Activated T-helper 1 cell treated with Interleukin-2 at 50 U/mL for 16 hours (primary cell): ENCODE data around the gene FGF10.

Experiments
- DNase-seq: peaks from one replicate; pipeline ENCODE4 v3.0.0-alpha.2; 2020; ENCODE audit warnings: low read depth

FGF10 gene

DNA sequence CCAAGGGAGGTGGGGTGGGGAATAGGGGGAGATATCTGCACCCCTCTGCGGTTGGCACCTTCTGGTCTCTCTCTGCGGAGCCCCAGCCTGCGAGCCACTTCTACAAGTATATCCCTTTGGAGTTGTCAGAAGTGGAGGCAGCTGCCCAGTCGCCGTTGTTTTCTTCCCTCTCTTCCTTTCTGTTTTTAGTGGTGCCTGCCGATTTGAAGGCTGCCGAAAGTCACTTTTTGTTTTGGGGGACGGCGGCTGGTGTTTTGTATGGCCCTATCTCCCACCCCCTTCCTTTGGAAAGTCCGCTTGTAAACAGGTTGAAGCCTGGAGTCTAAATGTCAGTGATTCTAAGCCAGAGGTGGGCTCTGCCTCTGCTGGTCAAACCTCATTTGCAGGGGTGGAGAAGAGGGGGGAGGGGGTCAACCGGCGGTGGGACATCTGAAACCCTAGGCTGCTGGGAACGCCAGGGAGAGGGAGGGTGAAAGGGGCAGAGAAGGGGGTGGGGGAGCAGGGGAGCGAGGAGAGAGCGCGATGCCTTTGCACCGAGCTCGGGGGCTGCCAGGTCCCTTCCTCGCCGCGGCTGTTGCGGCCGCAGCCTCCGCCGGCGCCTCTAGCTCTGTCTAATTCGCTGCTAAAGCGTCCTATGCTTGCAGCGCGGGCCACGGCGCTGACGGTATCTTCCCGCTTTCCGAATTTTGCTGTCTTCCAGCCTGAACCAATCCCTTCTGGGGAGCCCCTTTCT is at the start of gene FGF10:
FGF10 (minus strand) TSS at position 331 of the 733 bp plus-strand sequence. CDS start 738 bp downstream, outside the sequence.
- DNase-seq, result no peak

GRCh38 chr5:44426944-44427343 is 37.7 kb upstream of the FGF10 start:
- DNase-seq, result no peak

DNA sequence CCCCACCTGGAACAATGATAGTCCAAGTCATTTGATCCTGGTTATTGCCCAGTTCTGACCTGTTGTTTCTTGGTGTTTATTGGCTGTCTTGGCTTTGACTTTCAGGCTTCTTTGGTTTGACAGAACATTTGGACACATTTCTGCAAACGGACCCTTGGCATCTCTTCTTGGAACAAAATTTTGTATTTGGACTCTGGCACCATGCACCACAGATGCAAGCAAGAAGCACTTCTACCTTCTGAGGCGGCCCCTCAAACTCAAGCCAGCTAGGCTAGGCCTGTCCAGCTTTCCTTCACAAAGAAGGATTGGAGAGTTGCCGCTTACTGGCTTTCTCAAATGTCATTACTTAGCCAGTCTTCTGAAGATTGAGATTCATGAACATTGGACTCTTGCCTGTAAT is 23.1 kb upstream of the FGF10 start:
- no peak for DNase-seq

- DNase-seq, result no peak
Measured at GRCh38 chr5:44402084-44402483, 12.9 kb upstream of the FGF10 start.

DNA sequence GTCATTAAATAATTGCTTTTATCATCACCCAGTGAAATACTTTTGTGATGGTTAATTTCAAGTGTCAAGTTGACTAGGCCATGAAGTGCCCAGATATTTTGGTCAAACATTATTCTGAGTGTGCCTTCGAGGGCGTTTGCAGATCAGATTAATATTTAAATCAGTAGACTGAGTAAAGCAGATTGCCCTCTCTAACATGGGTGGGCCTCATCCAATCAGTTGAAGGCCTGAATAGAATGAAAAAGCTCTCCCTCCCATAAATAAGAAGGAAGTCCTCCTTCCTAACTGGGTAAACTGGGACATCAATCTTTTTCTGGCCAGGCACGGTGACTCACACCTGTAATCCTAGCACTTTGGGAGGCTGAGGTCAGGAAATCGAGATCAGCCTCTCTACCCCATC is 12.4 kb upstream of the FGF10 start:
- no peak for DNase-seq

DNA sequence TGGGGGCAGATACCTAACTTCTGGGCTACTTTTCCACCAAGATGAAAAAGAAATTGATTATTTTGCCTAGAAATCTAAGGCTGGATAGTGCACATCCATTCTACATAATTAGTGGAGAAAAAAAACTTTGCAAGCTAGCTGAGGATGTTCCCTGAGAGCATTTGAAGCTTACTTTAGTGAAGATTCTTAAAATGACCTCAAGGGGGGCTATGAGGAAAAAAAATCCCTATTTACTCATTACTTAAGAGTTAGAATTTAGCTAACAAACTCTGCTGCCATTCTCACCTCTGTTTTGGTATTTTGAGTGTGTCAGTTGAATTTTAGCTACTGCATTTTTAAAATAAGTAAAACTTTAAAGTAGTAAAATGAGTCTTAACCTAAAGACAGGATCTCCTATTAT is 9.2 kb upstream of the FGF10 start:
- no peak for DNase-seq

DNA sequence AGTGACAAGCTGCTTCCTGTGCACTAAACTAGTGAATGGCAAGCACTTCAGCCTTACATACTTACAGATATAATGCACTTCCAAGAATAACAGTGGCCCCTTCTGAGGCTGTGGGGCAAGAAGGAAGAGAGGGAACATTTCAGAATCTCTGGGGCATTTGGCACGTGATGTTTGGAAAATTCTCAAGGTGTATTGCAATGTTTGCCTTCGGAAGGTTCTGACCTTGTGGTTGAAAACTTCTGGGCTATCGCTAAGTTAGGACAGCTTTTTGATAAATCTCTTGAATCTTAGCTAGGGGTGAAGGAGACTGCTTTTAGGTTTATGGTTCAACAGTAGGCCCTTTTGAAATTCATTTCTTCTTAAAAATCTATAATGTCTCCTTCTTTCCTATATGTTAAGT is 7.1 kb upstream of the FGF10 start:
- DNase-seq, result no peak

DNA sequence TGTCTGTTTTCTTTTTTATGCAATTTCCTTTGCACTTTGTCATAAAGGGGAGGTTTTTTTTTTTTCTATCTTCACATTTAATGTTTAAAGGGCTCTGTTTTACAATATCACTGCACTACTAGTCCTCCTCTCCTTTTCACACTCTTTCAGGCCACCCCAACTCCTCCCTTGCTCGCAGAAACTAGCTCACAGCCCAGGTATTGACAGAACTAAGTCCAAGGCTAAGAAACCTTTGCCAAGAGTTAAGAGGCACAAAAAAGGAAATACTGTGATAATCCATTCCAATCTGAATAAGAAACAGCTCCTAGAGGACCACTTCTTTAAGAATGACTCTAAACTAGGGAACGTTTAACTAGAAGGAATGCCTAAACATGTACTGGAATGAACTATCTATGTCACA is 1.1 kb upstream of the FGF10 start:
- DNase-seq, result no peak

DNA sequence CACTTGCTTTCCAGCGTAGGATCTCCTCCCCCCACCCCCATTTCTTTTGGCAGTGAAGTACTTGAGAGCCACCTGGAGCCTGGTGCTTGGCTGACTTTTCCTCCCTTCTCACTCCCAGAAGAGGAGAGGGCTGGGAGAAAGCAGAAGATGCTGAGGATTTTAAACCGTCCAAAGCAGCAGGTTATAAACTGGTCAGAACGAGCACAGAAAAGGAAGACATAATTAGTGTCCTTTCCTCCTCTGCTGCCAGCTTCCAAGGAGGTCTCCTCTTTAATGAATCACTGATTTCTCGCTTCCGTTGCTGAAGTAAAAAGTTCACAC is 563 bp upstream of the FGF10 start:
- DNase-seq, result no peak

GRCh38 chr5:44388321-44389089 is 715 bp downstream of the FGF10 start:
- no peak for DNase-seq

DNA sequence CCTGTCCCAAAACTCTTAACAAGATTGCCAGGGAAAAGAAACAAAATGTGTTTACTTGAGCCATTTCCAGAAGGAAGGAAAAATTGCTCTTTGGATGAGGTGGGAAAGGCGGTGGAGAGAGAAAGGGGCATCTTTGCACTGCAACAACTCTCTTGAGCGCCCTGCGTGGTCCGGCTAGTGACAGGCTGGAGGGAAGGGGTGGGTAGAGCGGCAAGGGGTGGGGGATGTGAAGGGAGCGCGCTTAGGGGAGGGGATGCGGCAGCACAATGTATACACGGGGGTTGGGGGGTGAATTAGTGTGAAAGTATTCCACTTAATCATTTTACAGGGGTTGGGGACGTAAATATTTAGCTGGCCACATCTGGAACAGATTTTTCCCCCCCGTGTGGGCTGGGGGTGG is 1.3 kb downstream of the FGF10 start:
- no peak for DNase-seq

DNA sequence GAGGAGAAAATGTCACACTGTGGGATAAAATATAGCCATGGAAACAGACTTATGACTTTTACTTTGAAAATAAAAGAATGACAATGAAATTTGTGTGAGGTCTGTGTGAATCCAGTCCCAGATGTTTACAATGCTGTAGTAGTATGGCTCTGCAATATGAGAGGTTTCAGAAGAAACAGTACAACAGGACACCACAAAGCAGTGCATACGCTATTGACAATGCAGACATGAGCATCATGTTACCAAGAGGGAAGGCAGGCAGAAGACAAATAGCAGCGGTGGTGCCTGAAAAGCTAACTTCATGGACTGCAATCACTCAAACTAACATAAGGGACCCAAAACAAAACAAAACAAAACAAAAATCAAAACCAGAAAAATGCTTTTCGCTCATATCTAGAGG is 1.8 kb downstream of the FGF10 start:
- no peak for DNase-seq

- no peak for DNase-seq
Measured at GRCh38 chr5:44385291-44385900, 3.8 kb downstream of the FGF10 start.

- no peak for DNase-seq
Measured at GRCh38 chr5:44384816-44385215, 4.4 kb downstream of the FGF10 start.

GRCh38 chr5:44382894-44383293 is 6.3 kb downstream of the FGF10 start:
- no peak for DNase-seq

- DNase-seq, result no peak
Measured at GRCh38 chr5:44377057-44377456, 12.2 kb downstream of the FGF10 start.

GRCh38 chr5:44372028-44372427 is 17.2 kb downstream of the FGF10 start:
- DNase-seq, result no peak

DNA sequence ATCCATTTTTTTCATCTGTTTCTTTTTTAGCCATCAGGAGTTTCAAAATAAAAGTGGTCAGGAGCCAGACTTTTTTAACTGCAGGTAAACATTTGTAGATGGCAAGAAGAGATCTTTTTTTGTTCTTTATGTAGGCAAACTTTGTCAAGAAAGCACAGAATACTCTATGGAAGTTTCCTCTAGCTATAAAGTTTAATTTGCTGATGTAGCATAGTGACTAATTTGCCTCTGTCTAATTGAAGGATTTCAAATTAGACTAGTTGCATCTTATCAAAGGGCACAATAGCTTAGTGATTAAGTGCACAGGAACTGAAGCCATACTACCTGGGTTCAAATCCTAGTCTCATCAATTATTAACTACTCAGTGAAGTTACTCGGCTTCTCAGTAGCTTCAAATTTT is 22.0 kb downstream of the FGF10 start:
- no peak for DNase-seq

DNA sequence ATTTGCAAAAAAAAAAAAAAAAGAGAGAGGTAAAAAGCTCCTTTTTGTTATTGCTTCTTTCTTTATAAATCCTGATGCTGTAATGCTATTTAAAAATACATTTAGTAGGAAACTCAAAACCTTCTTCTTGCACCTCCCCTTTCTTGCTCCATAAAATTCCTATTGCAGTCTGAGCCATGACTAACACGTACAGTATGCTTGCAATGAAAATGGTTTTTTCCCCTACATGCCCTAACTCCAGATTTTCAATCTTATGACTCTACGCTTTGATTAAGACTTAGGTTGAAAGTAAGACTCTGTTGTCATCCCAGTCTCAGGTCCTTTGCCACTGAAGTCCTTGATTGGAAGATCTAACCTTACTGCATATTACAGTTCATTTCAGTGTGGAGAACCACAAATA is 23.9 kb downstream of the FGF10 start:
- no peak for DNase-seq

DNA sequence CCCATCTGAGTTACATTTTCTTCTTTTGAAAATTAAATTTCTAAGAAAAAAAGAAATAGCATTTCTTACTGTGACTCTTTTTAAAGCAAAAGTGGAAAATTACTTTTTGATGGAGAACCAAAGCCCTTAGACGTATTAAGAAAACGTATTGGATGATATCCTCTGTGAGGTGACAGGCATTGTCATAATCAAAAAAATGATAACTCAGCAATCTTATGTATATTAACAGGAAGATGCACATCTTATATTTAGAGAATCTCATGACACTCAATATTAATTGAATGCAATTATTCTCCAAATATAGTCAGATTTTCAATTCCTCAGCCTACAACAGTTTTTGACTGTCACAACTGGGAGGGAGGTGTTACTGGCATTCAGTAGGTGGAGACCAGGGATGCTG is 25.1 kb downstream of the FGF10 start:
- DNase-seq, result no peak

DNA sequence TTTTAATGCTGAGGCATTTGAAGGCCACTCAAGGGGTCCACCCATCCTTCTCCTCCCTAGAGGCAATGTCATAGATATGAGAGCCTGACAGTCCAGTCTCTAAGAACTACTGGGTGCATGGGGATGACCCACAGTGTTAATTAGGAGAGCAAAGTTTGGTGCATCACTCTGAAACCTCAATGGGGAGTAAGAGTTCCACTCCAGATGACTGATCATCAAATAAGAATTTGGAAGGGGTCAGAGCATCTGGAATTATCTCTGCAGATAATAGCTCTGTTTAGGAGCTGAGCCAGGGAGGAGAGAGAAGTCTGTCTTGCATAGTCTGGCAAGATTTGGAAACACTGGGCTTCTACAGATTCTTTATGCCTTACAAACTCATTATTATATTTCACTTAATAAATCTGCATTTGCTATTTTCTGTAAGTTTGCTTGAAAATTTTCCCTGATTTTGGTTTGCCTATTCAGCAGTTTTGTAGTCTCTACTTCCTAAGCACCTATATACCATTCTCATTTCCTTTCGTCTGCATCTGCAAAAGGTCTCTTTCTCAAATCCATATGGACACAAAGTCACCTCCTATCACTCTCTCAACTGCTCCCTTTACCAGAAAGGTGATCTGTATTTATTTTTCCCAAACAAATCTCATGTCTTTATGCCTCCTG is 27.7 kb downstream of the FGF10 start:
- no peak for DNase-seq

GRCh38 chr5:44360919-44361318 is 28.3 kb downstream of the FGF10 start:
- DNase-seq, result no peak

DNA sequence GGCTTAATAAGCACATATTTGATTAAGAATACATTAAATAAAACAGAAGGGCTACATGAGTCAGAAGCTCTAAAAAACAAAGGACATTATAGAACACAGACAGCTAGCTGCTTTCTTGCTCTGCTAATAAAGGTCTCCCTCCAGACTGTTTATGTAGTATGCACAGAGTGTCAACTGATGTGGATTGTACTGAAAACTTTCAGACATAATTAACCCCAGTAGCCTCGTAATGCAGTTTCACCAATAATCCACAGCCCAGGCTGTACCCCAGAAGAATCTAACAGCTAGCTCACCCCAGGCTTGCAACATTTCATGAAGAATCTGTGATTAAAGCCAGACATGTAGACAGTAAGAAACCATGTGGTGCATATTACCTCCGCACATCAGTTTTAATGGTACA is 30.8 kb downstream of the FGF10 start:
- no peak for DNase-seq
